H9 (cell line): ENCODE measurements around the gene SNX4. TPM values are rescaled to one million over a fixed set of nuclear protein-coding genes. Genes with fewer than 3 reads are reported as not detected.

Source experiments
- DNase-seq: peaks from one replicate; pipeline ENCODE4 v3.0.0-alpha.2; 2017
- H2AFZ ChIP-seq: one replicate; pipeline ENCODE4 v1.6.1; 2013; ENCODE audit warnings: mild to moderate bottlenecking, low read length, control low read depth, moderate library complexity
- H2AK5ac ChIP-seq: 2 replicates; pipeline ENCODE4 v1.6.1; 2013; ENCODE audit warnings: low read length, control low read depth, mixed read lengths; ENCODE audit not compliant: insufficient read length
- H2BK120ac ChIP-seq: one replicate; pipeline ENCODE4 v1.6.1; 2013; ENCODE audit warnings: low read depth, mild to moderate bottlenecking, low read length, control low read depth, inconsistent platforms; ENCODE audit not compliant: poor library complexity, severe bottlenecking
- H2BK12ac ChIP-seq: 2 replicates; pipeline ENCODE4 v1.6.1; 2013; ENCODE audit warnings: low read length, control low read depth, mixed read lengths, low read depth; ENCODE audit not compliant: insufficient read length
- H2BK15ac ChIP-seq: 2 replicates; pipeline ENCODE4 v1.6.1; 2013; ENCODE audit warnings: low read depth, low read length, control low read depth
- H2BK20ac ChIP-seq: one replicate; pipeline ENCODE4 v1.6.1; 2013; ENCODE audit warnings: low read depth, mild to moderate bottlenecking, low read length, control low read depth, inconsistent platforms; ENCODE audit not compliant: poor library complexity, severe bottlenecking
- H2BK5ac ChIP-seq: 2 replicates; pipeline ENCODE4 v1.6.1; 2013; ENCODE audit warnings: low read length, control low read depth, mixed read lengths; ENCODE audit not compliant: insufficient read length
- H3K14ac ChIP-seq: 2 replicates; pipeline ENCODE4 v1.6.1; 2013; ENCODE audit warnings: low read length, control low read depth; ENCODE audit not compliant: insufficient read depth
- H3K18ac ChIP-seq: 2 replicates; pipeline ENCODE4 v1.6.1; 2013; ENCODE audit warnings: low read depth, mild to moderate bottlenecking, mixed read lengths, low read length, control low read depth; ENCODE audit not compliant: insufficient read length
- H3K23ac ChIP-seq: 2 replicates; pipeline ENCODE4 v1.6.1; 2013; ENCODE audit warnings: low read length, control low read depth, mixed read lengths, low read depth; ENCODE audit not compliant: insufficient read length
- H3K23me2 ChIP-seq: 2 replicates; pipeline ENCODE4 v1.6.1; 2013; ENCODE audit warnings: low read depth, mild to moderate bottlenecking, mixed read lengths, low read length, control low read depth; ENCODE audit not compliant: insufficient read length, poor library complexity, severe bottlenecking
- H3K27ac ChIP-seq: 2 replicates; pipeline ENCODE4 v1.5.1; 2013; ENCODE audit warnings: low read length, control low read depth, mixed read lengths, low read depth; ENCODE audit not compliant: insufficient read length
- H3K27me3 ChIP-seq: 2 replicates; pipeline ENCODE4 v1.6.1; 2013; ENCODE audit warnings: low read length, control low read depth, inconsistent platforms; ENCODE audit not compliant: insufficient read depth
- H3K4ac ChIP-seq: 2 replicates; pipeline ENCODE4 v1.6.1; 2013; ENCODE audit warnings: low read depth, mild to moderate bottlenecking, control low read depth, inconsistent platforms, low read length, moderate library complexity
- H3K4me1 ChIP-seq: 2 replicates; pipeline ENCODE4 v1.6.1; 2013; ENCODE audit warnings: low read length, control low read depth, inconsistent platforms; ENCODE audit not compliant: insufficient read depth
- H3K4me2 ChIP-seq: 2 replicates; pipeline ENCODE4 v1.6.1; 2013; ENCODE audit warnings: low read length, control low read depth, mixed read lengths; ENCODE audit not compliant: insufficient read length, insufficient read depth
- H3K56ac ChIP-seq: 2 replicates; pipeline ENCODE4 v1.6.1; 2013; ENCODE audit warnings: low read depth, mild to moderate bottlenecking, mixed read lengths, low read length, control low read depth; ENCODE audit not compliant: insufficient read length
- H3K79me1 ChIP-seq: 2 replicates; pipeline ENCODE4 v1.6.1; 2013; ENCODE audit warnings: low read depth, mild to moderate bottlenecking, moderate library complexity, low read length, control low read depth, inconsistent platforms; ENCODE audit not compliant: insufficient read depth, poor library complexity, severe bottlenecking
- H3K79me2 ChIP-seq: 2 replicates; pipeline ENCODE4 v1.6.1; 2013; ENCODE audit warnings: low read length, control low read depth, inconsistent platforms; ENCODE audit not compliant: insufficient read depth
- H3K9ac ChIP-seq: 2 replicates; pipeline ENCODE4 v1.6.1; 2013; ENCODE audit warnings: low read length, control low read depth, mixed read lengths; ENCODE audit not compliant: insufficient read length; ENCODE audit errors: extremely low read depth
- H3K9me3 ChIP-seq: one replicate; pipeline ENCODE4 v1.6.1; 2013; ENCODE audit warnings: low read depth, low read length, inconsistent platforms; ENCODE audit not compliant: control insufficient read depth
- H3T11ph ChIP-seq: one replicate; pipeline ENCODE4 v1.6.1; 2013; ENCODE audit warnings: mild to moderate bottlenecking, low read length, control low read depth, inconsistent platforms
- H4K20me1 ChIP-seq: one replicate; pipeline ENCODE4 v1.6.1; 2013; ENCODE audit not compliant: control insufficient read depth, insufficient read length, insufficient read depth
- H4K5ac ChIP-seq: 2 replicates; pipeline ENCODE4 v1.6.1; 2013; ENCODE audit warnings: low read depth, mild to moderate bottlenecking, mixed read lengths, low read length, control low read depth; ENCODE audit not compliant: insufficient read length
- H4K8ac ChIP-seq: replicated peaks from 2 replicates; pipeline ENCODE4 v1.6.1; 2013; ENCODE audit warnings: low read length, control low read depth, mixed read lengths, low read depth; ENCODE audit not compliant: insufficient read length
- H4K91ac ChIP-seq: 2 replicates; pipeline ENCODE4 v1.6.1; 2013; ENCODE audit warnings: low read depth, mild to moderate bottlenecking, moderate library complexity, mixed read lengths, low read length, control low read depth; ENCODE audit not compliant: insufficient read length
- H3K27ac Mint-ChIP-seq, 3 experiments: 2 replicates in 2 of 3; 3 replicates in 1 of 3; pipeline ENCODE4 v1.8.0; 2020 to 2021; ENCODE audit warnings: mixed read lengths in 3 of 3, mild to moderate bottlenecking in 1 of 3, moderate library complexity in 1 of 3
- H3K27me3 Mint-ChIP-seq: 2 replicates; pipeline ENCODE4 v1.8.0; 2021; ENCODE audit warnings: low read depth, mild to moderate bottlenecking, moderate library complexity, mixed read lengths
- H3K36me3 Mint-ChIP-seq, 3 experiments: 2 replicates in 2 of 3; 3 replicates in 1 of 3; pipeline ENCODE4 v1.8.0; 2020 to 2021; ENCODE audit warnings: low read depth in 3 of 3, mixed read lengths in 3 of 3; ENCODE audit not compliant: insufficient read depth in 1 of 3
- H3K4me1 Mint-ChIP-seq, 2 experiments: 2 replicates each; pipeline ENCODE4 v1.8.0; 2020; ENCODE audit warnings: mixed read lengths in 2 of 2
- H3K4me3 Mint-ChIP-seq, 2 experiments: 2 replicates in 1 of 2; 3 replicates in 1 of 2; pipeline ENCODE4 v1.8.0; 2020 to 2021; ENCODE audit warnings: mild to moderate bottlenecking in 2 of 2, mixed read lengths in 2 of 2, moderate library complexity in 1 of 2
- H3K9me3 Mint-ChIP-seq, 2 experiments: 2 replicates in 1 of 2; 3 replicates in 1 of 2; pipeline ENCODE4 v1.8.0; 2020; ENCODE audit warnings: mild to moderate bottlenecking in 2 of 2, mixed read lengths in 2 of 2, moderate library complexity in 1 of 2
- WGBS: extraction: QIAGEN DNeasy Blood & Tissue Kit; methylation state at CpG from one replicate; pipeline ENCODE4 v1.1.7; 2013; ENCODE audit warnings: missing lambda C conversion rate, low lambda C conversion rate, mixed read lengths; ENCODE audit not compliant: insufficient read length; ENCODE audit errors: extremely low coverage; 5-methylcytosine and 5-hydroxymethylcytosine counted together
- total RNA-seq: library from RNA; stranded (reverse); gene quantifications from 2 replicates; pipeline ENCODE4 v1.2.1, GENCODE V29; 2021
- TF ChIP-seq, protein P1 (sequence below): fragments of 200-600 bp; sonication (generic); conservative IDR thresholded peaks from 3 replicates; pipeline ENCODE4 v1.8.0; 2021; ENCODE audit warnings: antibody characterized with exemption, mild to moderate bottlenecking

SNX4 gene
- total RNA-seq, 1 experiment from 2014 or later, result 29.5 TPM

DNA sequence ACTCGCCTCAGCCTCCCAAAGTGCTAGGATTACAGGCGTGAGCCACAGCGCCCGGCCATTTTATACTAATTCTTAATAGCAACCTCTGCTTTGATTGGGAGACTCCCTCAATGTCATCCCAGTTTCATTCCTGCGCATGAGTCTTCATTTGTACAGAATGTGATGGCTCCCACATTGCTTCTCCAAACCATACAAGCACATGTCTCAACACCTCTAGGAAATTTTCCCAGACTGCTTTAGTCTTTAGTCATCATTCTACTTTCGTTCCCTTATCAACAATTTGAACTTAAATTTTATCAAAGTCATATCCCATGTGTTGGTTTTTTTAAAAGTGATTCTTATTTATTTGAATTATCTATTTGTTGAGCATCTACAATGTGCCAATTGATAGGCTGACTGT, 58.1 kb downstream of the SNX4 start:
- DNase-seq, result no peak
- Histone ChIP-seq H3K56ac (no peak overlapping the region), H4K8ac (no peak overlapping the region), H3K27ac (no peak overlapping the region), H3K23me2 (no peaks in the 10 kb centered on the region), H4K91ac (no peak overlapping the region), H3K23ac (no peak overlapping the region), H2BK15ac (no peak overlapping the region), H3K9me3 (no peaks in the 10 kb centered on the region), H3K4me2 (no peak overlapping the region), H3K18ac (no peak overlapping the region), H2AK5ac (no peak overlapping the region), H2BK120ac (no peak overlapping the region), H4K5ac (no peak overlapping the region), H3K4ac (no peak overlapping the region), H3T11ph (no peak overlapping the region), H2AFZ (no peak overlapping the region), H3K14ac (no peak overlapping the region), H2BK5ac (no peak overlapping the region), H3K79me1 (no peaks in the 10 kb centered on the region), H2BK20ac (no peak overlapping the region), H2BK12ac (no peak overlapping the region), H3K4me1 (no peaks in the 10 kb centered on the region), H3K79me2 (no peaks in the 10 kb centered on the region), H3K27me3 (no peaks in the 10 kb centered on the region), H4K20me1 (no peaks in the 10 kb centered on the region), H3K9ac (no peak overlapping the region)
- Mint-ChIP-seq H3K27me3 (no peaks in the 10 kb centered on the region), H3K27ac (no peak overlapping the region; a peak in 1 of 7 replicates), H3K9me3 (no peaks in the 10 kb centered on the region), H3K4me3 (no peak overlapping the region), H3K36me3 (peaks cover 8 to 47% (median 33%) of the 10 kb centered on the region in 3 experiments), H3K4me1 (no peaks in the 10 kb centered on the region)
- WGBS, result no CpG with 5 or more reads among the region's 6 CpGs
- TF ChIP-seq, protein P1, sequence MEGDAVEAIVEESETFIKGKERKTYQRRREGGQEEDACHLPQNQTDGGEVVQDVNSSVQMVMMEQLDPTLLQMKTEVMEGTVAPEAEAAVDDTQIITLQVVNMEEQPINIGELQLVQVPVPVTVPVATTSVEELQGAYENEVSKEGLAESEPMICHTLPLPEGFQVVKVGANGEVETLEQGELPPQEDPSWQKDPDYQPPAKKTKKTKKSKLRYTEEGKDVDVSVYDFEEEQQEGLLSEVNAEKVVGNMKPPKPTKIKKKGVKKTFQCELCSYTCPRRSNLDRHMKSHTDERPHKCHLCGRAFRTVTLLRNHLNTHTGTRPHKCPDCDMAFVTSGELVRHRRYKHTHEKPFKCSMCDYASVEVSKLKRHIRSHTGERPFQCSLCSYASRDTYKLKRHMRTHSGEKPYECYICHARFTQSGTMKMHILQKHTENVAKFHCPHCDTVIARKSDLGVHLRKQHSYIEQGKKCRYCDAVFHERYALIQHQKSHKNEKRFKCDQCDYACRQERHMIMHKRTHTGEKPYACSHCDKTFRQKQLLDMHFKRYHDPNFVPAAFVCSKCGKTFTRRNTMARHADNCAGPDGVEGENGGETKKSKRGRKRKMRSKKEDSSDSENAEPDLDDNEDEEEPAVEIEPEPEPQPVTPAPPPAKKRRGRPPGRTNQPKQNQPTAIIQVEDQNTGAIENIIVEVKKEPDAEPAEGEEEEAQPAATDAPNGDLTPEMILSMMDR, result no peak
